PFSK-1 (cell line): ENCODE data around the gene NDUFS7.

Source experiments
- REST ChIP-seq, 2 experiments: IDR thresholded peaks; 2 replicates each; pipeline versions ENCODE4 v1.6.1 to v1.8.0; 2011 to 2012; ENCODE audit warnings: low read depth in 2 of 2, low read length in 2 of 2, control low read depth in 1 of 2, inconsistent platforms in 1 of 2, mild to moderate bottlenecking in 1 of 2, moderate library complexity in 1 of 2; ENCODE audit not compliant: insufficient read depth in 1 of 2
- TAF1 ChIP-seq: IDR thresholded peaks from 2 replicates; pipeline ENCODE4 v1.6.1; 2012; ENCODE audit warnings: low read length, control low read depth, borderline replicate concordance; ENCODE audit not compliant: insufficient read depth

DNA sequence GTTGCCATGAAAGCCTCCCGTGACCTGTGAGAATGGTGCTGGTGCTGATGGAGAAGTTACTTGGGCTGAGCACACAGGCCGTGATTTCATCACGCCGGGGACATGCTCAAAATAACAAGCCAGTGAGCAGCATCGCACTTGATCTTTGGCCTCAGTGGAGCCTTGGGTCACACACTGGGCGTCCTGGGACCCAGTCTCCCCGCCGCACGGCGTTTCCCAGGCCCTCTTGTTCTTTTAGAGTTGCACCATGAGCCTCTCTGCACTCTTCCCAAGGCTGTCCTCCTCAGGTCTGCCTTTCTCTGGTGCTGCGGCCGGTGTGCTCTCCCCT lies 9.5 kb upstream of the NDUFS7 start:
- no peak for TF ChIP-seq REST (IDR thresholded peaks at IDR 0.05; ENCODE audit: insufficient read depth in 1 of 2, low read depth in 2 of 2, low read length in 2 of 2)
- no peak for TF ChIP-seq TAF1
